Raji (cell line): ENCODE data around the gene EIPR1.

ENCODE experiments used
- POLR2A ChIP-seq: IDR thresholded peaks from 2 replicates; pipeline ENCODE4 v1.6.1; 2011; ENCODE audit warnings: low read depth, low read length, control low read depth; ENCODE audit not compliant: insufficient read depth

Gene EIPR1

DNA sequence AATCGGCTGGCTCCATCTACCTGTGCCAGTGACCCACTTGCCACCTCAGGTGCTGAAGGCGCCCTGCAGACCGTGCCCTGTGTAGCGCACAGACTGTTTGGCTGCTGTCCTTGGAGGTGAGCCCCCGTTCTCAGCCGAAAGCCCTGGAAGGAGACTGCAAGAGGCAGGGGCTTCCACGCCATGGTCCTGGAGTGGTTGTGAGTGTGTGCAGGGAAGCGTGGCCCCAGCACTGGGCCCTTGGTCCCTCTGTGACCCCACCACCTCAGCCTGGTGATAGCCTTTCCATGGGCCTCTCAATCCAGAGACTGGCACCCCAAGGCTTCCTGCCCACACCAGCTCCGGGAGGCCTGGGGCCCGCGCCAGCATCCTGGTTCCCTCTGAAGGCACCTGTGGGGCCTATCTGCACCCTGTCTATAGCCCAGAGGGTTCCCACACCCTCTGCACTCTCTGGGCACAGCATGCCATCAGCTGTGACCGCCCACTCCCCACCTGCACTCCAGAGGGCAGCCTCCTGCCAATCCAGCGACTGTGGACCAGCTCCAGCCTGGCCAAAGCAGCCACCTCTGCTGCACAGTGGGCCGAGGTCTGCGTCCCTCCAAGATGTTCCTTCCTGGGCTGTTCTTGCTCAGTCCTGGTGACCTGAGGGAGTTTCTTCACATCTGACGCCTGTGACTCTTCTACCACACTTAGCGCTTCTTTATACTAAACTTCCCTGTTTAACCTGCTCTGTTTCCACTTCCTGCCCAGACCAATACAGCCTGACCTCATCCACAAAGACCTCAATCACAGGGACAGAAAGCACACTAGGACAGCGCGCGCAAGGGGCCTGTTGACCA is 109.5 kb downstream of the EIPR1 start:
- no peak for TF ChIP-seq POLR2A

- no peak for TF ChIP-seq POLR2A
These were observed 110.4 kb downstream of the EIPR1 start for GRCh38 chr2:3266925-3267867.

DNA sequence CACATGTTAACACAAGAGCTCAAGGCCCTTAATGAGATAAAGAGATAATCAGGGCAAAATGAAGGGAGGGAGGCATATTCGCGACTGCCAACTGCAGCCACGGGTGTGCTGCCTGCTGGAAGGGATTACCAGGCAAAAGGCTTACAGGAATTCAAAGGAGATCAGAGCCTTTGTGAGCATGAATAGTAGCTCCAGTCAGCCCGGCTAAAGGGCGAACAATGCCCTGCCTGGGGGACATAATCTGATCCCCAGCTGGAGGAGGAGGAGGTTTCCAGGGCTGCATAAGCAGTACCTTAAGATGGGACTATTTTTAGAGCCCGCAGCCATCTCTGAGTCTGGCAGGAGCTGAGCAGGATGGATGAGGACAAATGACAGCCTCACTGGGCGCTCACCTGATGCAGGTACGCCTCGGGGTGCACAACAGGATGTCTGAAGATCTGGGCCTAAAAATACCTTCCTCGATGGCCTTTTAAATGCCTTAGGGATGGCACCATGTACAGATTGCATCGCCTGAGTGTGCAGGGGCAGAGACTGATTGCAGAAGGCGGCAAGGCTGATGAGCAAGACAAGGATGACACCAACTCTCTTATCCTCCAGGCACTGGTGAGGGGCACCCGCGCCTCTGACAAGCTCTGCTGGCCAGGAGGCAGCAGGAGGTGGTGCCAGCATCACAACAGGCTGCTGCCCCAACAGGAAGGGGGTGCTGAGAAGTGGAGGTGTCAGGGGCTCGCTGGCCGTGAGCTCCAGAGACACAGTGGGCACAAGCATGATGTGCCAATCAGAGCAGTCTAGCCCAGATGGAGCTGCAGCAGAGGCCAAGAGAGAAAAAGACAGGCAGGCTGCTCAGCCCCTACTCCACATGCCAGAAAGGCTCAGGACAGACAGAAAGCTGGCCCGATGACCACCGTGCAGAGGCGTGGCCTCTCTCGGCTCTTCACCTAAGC is 111.4 kb downstream of the EIPR1 start:
- no peak for TF ChIP-seq POLR2A

DNA sequence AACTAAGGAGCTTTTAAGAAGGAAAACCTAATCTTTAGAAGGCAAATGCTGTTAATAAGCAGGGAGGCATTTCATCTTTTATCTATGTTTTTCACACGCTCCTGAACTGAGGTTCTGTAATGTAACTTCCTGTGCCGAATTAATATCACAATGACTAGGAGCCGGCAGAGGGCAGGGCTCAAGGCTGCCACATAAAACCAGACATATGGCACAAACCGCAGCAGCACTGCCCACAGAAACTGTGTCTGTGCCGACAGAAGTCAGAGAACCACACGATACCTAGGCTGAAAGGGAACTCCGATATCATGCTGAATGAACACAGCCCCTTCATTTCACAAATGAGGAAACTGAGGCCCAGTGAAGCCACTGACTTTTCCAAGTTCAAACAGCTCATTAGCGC is 112.1 kb downstream of the EIPR1 start:
- no peak for TF ChIP-seq POLR2A

- no peak for TF ChIP-seq POLR2A
These were observed 113.4 kb downstream of the EIPR1 start for GRCh38 chr2:3264010-3264744.

- no peak for TF ChIP-seq POLR2A
These were observed 114.1 kb downstream of the EIPR1 start for GRCh38 chr2:3263487-3263886.

DNA sequence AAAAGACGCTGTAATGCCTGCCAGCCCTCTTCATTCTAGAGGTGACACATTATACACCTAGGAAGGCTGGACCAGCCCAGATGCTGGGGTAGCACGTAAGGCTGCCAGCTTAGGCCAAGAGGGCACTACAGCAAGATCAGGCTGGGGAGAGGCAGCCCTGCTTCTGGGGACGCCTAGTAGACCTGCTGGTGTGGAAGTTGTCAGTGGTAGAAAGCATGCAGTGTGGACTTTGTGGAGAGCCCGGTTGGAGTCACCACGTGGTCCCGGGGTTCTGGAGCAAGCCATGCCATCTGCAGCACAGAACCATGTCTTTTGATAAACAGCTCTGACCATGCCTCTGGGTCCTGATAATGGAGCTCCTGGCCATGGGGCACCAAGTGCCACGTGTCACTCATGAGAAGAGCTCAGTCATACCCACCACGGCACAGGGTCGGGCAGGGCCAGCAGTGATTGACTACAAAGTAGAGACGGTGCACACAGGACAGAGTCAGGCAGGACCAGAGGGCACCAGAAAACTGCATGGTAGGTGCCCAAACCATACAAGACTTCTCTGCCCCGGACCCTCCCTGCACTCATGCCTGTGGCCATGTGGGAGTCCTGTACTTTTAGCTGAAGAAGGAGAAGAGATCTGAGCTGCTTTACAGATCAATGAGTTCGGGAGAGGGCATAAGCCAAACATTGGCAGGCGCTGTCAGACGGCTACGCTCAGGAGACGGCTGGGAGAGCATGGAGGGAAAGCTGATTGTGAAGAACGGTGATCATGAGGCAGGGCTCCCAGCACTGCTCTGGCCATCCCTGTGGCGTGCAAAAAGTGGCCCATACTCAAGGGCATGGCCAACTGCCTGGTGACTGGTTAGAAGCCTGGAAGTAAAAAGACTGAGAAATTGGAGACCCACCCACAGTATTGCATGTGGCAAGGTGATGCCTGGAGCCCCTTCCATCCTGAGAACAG is 114.9 kb downstream of the EIPR1 start:
- TF ChIP-seq POLR2A, result no peak

DNA sequence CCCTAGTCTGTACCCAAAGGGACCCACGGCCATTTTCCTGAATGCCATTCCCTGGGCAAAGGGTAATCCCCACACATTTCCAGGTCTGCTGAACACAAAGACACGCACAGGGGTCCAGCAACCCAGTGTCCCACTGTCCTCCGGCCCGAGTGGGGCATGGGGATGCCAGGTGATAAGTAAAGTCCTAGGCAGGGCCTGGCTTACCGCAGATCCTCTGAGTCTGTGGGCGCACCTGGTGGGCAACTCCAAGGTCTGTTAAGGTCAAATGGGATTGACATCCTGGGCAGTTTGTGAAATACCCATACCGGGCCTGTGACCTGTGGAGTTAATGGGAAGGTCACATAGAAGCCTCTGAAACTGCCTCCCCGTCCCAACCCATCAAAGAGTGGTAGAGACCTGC is 116.1 kb downstream of the EIPR1 start:
- TF ChIP-seq POLR2A, result no peak

DNA sequence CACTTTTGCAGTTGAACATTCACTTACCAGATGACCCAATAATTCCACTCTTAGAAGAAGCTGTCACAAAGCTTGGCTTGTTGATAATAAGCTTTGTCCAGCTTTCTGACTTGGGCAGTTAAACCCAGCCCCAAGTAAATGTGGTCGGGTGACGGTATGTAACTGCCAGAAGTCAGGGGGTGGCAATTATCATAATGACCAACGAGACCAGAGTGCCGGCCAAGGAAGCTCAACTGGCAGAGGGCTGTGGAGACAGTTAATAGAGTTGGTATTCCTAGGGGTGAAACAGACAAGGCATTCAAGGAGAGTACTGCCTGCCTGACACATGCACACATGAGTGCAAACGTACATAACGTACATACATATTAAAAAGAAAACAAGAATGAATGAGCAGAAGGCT is 116.7 kb downstream of the EIPR1 start:
- no peak for TF ChIP-seq POLR2A

- TF ChIP-seq POLR2A, result no peak
These were observed 119.8 kb downstream of the EIPR1 start for GRCh38 chr2:3257826-3258225.

DNA sequence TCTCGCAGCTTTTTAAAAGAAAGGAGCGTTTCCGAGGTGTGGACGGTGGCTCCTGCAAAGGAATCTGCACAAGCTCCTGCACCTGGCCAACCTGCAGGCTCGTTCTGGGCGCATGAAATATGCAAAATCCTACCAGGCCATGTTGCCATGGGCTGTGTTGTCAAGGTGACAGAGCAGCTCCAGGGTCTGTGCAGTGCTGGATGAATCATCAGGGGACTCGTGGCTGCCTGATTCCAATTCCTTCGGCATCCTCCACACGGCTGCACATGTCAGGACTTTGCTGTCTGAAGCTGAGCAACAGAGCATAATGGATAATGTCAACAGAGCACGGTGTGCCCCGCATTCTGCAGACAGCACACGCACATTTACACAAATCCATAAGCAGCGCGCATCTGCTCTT is 120.5 kb downstream of the EIPR1 start:
- TF ChIP-seq POLR2A, result no peak

DNA sequence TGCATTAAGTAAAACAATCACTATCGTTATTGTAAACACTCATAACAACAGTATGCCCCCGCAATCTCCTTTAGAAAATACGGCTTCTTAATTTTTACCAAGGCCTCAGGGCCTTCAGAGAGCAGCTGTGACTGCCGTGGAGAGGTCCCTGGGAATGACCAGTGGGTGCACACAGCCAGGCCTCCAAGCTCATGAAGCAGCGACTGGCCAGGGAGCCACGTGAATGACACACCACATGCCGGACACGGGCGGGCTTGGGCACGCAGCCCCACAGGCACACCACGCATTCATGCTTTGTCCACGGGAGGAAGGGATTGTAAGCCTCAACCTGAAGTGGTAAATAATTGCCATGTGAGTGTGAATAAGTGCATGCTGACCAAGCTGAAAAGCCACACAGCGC is 121.0 kb downstream of the EIPR1 start:
- no peak for TF ChIP-seq POLR2A

- no peak for TF ChIP-seq POLR2A
These were observed 121.5 kb downstream of the EIPR1 start for GRCh38 chr2:3256157-3256556.
